Measurements from ENCODE around the gene KLK2.

The KLK2 gene

GRCh38 chr19:50928831-50929230 lies 55.6 kb downstream of the KLK2 start:
- no peak for DNase-seq

Data from CD4-positive, alpha-beta T cell treated with Interleukin-4 for 1 hour (primary cell).